Fibroblast of lung (primary cell): ENCODE measurements around the gene LANCL1. TPM values are rescaled to one million over a fixed set of nuclear protein-coding genes. Genes with fewer than 3 reads are reported as not detected.

Source experiments
- DNase-seq, 2 donors: peaks; one replicate each; pipeline versions ENCODE4 v3.0.0 to v3.0.0-alpha.2; 2010; ENCODE audit warnings: low read depth in 2 of 2
- H2AFZ ChIP-seq: 2 replicates; pipeline ENCODE4 v1.5.1; 2012; ENCODE audit warnings: low read length, control low read depth, inconsistent platforms
- H3K27ac ChIP-seq: 2 replicates; pipeline ENCODE4 v1.5.1; 2011; ENCODE audit warnings: low read length, control low read depth; ENCODE audit not compliant: insufficient read depth
- H3K27me3 ChIP-seq: 2 replicates; pipeline ENCODE4 v1.5.1; 2011; ENCODE audit warnings: mild to moderate bottlenecking, low read length; ENCODE audit not compliant: control insufficient read depth, insufficient read depth
- H3K36me3 ChIP-seq: 2 replicates; pipeline ENCODE4 v1.5.1; 2011; ENCODE audit warnings: low read length; ENCODE audit not compliant: control insufficient read depth, insufficient read depth
- H3K4me1 ChIP-seq: 2 replicates; pipeline ENCODE4 v1.5.1; 2011; ENCODE audit warnings: low read length; ENCODE audit not compliant: control insufficient read depth, insufficient read depth; ENCODE audit errors: extremely low read depth
- H3K4me2 ChIP-seq: 2 replicates; pipeline ENCODE4 v1.5.1; 2011; ENCODE audit warnings: low read length, control low read depth; ENCODE audit not compliant: insufficient read depth; ENCODE audit errors: extremely low read depth
- H3K4me3 ChIP-seq, 4 experiments: fragments of 200-600 bp in 1 of 4; sonication (generic) in 1 of 4; replicated peaks in 1 of 4; 2 replicates each; pipeline ENCODE4 v1.5.1; 2011 to 2016; ENCODE audit warnings: low read length in 4 of 4, low read depth in 3 of 4, mild to moderate bottlenecking in 3 of 4, control low read depth in 2 of 4, inconsistent platforms in 1 of 4, mixed read lengths in 1 of 4; ENCODE audit not compliant: insufficient read depth in 1 of 4; ENCODE audit errors: control extremely low read depth in 1 of 4
- H3K79me2 ChIP-seq: 2 replicates; pipeline ENCODE4 v1.5.1; 2012; ENCODE audit warnings: mild to moderate bottlenecking, low read length, inconsistent platforms; ENCODE audit not compliant: control insufficient read depth, insufficient read depth
- H3K9ac ChIP-seq: 2 replicates; pipeline ENCODE4 v1.5.1; 2011; ENCODE audit warnings: mild to moderate bottlenecking, low read length, control low read depth; ENCODE audit not compliant: insufficient read depth
- H3K9me3 ChIP-seq: 2 replicates; pipeline ENCODE4 v1.5.1; 2012; ENCODE audit warnings: low read depth, low read length; ENCODE audit not compliant: control insufficient read depth, insufficient read depth
- H4K20me1 ChIP-seq: 2 replicates; pipeline ENCODE4 v1.5.1; 2011; ENCODE audit warnings: low read length; ENCODE audit not compliant: control insufficient read depth, insufficient read depth; ENCODE audit errors: extremely low read depth
- EZH2 ChIP-seq: IDR thresholded peaks from 2 replicates; pipeline ENCODE4 v1.5.1; 2012; ENCODE audit warnings: low read length, control low read depth, mild to moderate bottlenecking; ENCODE audit errors: missing control alignments
- polyA minus RNA-seq: library from RNA; depleted of rRNA, polyadenylated mRNA; stranded (reverse); fragments of >200 nt; gene quantifications from 2 replicates; pipeline ENCODE4 v1.2.3, GENCODE V29; 2011; ENCODE audit warnings: low replicate concordance
- polyA plus RNA-seq, 2 donors: library from polyadenylated mRNA; depleted of rRNA in 1 of 2; stranded (reverse) in 1 of 2; unstranded in 1 of 2; fragments of >200 nt; gene quantifications; 2 replicates each; pipeline ENCODE4 v1.2.1, GENCODE V29; 2011 to 2012; ENCODE audit warnings: missing spikeins in 1 of 2
- total RNA-seq: library from RNA; depleted of rRNA; stranded (reverse); fragments of >200 nt; gene quantifications from 2 replicates; pipeline ENCODE4 v1.2.1, GENCODE V29; 2014
- TF ChIP-seq, protein P1 (sequence below), 2 donors: IDR thresholded peaks in 1 of 2; conservative IDR thresholded peaks in 1 of 2; 1 replicate in 1 of 2; 2 replicates in 1 of 2; pipeline ENCODE4 v1.5.1; 2011 to 2012; ENCODE audit warnings: low read length in 2 of 2, control low read depth in 1 of 2, inconsistent platforms in 1 of 2, low read depth in 1 of 2, mild to moderate bottlenecking in 1 of 2

LANCL1 gene
- total RNA-seq (32.6 and 56.1 TPM in 2 replicates), polyA plus RNA-seq (55.1 and 71.8 TPM in 2 replicates), polyA minus RNA-seq (45.3 and 77.0 TPM in 2 replicates)
- polyA plus RNA-seq (2012) = 30.7 and 39.6 TPM in 2 replicates

DNA sequence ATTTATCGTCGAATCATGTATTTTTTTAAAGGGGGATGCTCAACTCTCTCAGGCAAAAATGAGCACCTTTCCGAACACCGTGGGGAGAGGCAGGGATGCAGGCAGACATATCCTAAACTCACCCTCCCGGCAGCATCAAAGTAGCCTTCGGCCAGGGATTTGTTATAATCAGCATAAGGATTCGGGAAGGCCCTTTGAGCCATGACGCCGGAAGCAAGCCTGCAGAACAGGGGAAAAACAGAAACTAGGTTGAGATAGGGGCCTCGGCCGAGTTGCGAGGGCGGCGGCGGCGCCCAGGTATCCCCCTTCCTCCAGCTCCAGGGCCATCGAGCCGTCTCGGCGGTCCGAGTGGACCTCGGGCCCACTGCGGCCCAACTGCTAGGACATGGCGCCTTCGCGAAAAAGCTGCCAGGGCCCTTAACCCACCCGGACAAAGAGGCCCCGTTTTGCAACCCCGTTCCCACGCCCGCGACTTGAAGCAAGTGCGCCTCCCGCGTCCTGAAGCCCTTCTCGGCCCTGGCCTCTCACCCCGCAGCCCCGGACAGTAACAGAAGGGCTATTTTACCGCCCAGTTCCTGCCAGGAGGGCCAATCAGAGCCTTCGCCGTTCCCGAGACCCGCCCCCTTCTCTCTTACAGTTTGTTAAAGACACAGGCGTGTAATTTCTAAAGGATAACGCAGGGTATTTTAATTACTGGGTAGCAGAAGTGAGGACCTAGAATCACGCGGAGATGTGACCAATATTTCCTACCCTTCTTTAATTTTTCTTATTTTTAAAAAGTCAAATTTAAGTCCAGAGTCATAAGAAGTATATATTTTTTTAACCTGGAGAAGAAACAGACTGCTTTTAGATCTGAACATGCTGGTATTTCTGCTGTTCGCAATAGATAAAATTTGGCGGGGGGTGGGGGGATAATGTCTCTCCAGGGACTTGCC lies at the start of gene LANCL1:
Gene LANCL1, minus strand, starts transcription at position 566 of the 935 bp plus-strand sequence. Its CDS starts 363 bp downstream, at position 203.
- no peak for TF ChIP-seq EZH2
- TF ChIP-seq, protein P1, sequence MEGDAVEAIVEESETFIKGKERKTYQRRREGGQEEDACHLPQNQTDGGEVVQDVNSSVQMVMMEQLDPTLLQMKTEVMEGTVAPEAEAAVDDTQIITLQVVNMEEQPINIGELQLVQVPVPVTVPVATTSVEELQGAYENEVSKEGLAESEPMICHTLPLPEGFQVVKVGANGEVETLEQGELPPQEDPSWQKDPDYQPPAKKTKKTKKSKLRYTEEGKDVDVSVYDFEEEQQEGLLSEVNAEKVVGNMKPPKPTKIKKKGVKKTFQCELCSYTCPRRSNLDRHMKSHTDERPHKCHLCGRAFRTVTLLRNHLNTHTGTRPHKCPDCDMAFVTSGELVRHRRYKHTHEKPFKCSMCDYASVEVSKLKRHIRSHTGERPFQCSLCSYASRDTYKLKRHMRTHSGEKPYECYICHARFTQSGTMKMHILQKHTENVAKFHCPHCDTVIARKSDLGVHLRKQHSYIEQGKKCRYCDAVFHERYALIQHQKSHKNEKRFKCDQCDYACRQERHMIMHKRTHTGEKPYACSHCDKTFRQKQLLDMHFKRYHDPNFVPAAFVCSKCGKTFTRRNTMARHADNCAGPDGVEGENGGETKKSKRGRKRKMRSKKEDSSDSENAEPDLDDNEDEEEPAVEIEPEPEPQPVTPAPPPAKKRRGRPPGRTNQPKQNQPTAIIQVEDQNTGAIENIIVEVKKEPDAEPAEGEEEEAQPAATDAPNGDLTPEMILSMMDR (conservative IDR thresholded peaks at IDR 0.05 in 1 of 2, IDR thresholded peaks at IDR 0.05 in 1 of 2; ENCODE audit: low read depth in 1 of 2, low read length in 2 of 2) = no peak
- Histone ChIP-seq H3K27ac (peak within 1 kb of the TSS; percentile 69), H3K27me3 (no peaks in the 10 kb centered on the region), H4K20me1 (no peaks in the 10 kb centered on the region), H3K9me3 (no peaks in the 10 kb centered on the region), H3K4me1 (peaks cover 4% of the 10 kb centered on the region), H3K79me2 (peaks cover 8% of the 10 kb centered on the region), H3K9ac (peak within 1 kb of the TSS; percentile 78), H3K36me3 (no peaks in the 10 kb centered on the region), H2AFZ (peak within 1 kb of the TSS; percentile 84), H3K4me2 (peak within 1 kb of the TSS; percentile 91), H3K4me3 (peak within 1 kb of the TSS; percentile 83 to 87 (median 85))
- peak; percentile 83 to 87 for DNase-seq

GRCh38 chr2:210524533-210524932 lies 48.0 kb upstream of the LANCL1 start:
- H3K36me3 ChIP-seq = no peaks in the 10 kb centered on the region
- H3K4me2 ChIP-seq = no peak overlapping the region
- no peaks in the 10 kb centered on the region for H3K27me3 ChIP-seq
- no peak overlapping the region for H3K4me3 ChIP-seq
- no peaks in the 10 kb centered on the region for H3K79me2 ChIP-seq
- no peak overlapping the region for H3K9ac ChIP-seq
- no peaks in the 10 kb centered on the region for H3K4me1 ChIP-seq
- no peaks in the 10 kb centered on the region for H4K20me1 ChIP-seq
- H3K9me3 ChIP-seq = no peaks in the 10 kb centered on the region
- H3K27ac ChIP-seq = no peak overlapping the region
- TF ChIP-seq EZH2 = no peak
- TF ChIP-seq, protein P1 (conservative IDR thresholded peaks at IDR 0.05 in 1 of 2, IDR thresholded peaks at IDR 0.05 in 1 of 2; ENCODE audit: low read depth in 1 of 2, low read length in 2 of 2) = no peak
- H2AFZ ChIP-seq = no peak overlapping the region
- DNase-seq = no peak

GRCh38 chr2:210523650-210524289 lies 47.2 kb upstream of the LANCL1 start:
- TF ChIP-seq, protein P1 (conservative IDR thresholded peaks at IDR 0.05 in 1 of 2, IDR thresholded peaks at IDR 0.05 in 1 of 2; ENCODE audit: low read depth in 1 of 2, low read length in 2 of 2) = no peak
- no peak for TF ChIP-seq EZH2
- Histone ChIP-seq H3K27me3 (no peaks in the 10 kb centered on the region), H3K4me3 (no peak overlapping the region), H3K27ac (no peak overlapping the region), H4K20me1 (no peaks in the 10 kb centered on the region), H3K79me2 (no peaks in the 10 kb centered on the region), H3K9ac (no peak overlapping the region), H3K36me3 (no peaks in the 10 kb centered on the region), H2AFZ (no peak overlapping the region), H3K9me3 (no peaks in the 10 kb centered on the region), H3K4me2 (no peak overlapping the region), H3K4me1 (no peaks in the 10 kb centered on the region)
- no peak for DNase-seq
